ENCODE measurements around the gene MDP1. TPM values are rescaled to one million over a fixed set of nuclear protein-coding genes. Genes with fewer than 3 reads are reported as not detected.
A peak's percentile ranks its signal among the peaks of the same experiment; 100 is the strongest.
"Not testable (repeated sequence)": the region's sequence is repeated elsewhere in the genome, so short reads cannot be mapped to it uniquely, and the experiment has no call there.

MDP1 gene
- total and polyA plus RNA-seq, 3 experiments from 2014 or later, result 15.5 to 25.8 (median 16.2) TPM

- CTCF ChIA-PET, result interaction anchor here (1.2 to 3.6 kb wide), 6 partner anchors 16 to 122 kb away, joined by 3 to 14 read pairs (median 4); partner anchors contain the start of genes CIDEB, EMC9, IPO4 and IRF9
- H3K4me1 Mint-ChIP-seq, result peaks cover 59 to 87% (median 73%) of the 10 kb centered on the region in 3 donors
- H3K4me3 Mint-ChIP-seq, result peak overlapping the region in 6 of 7 donors; percentile 23 to 97 (median 94)
- Histone ChIP-seq H3K4me3 (ENCODE audit: low read length) (no peak overlapping the region), H3K4me1 (ENCODE audit: insufficient read depth, low read length) (peaks cover 45% of the 10 kb centered on the region), H3K27ac (ENCODE audit: low read depth, low read length) (no peak overlapping the region), H3K27me3 (ENCODE audit: insufficient read depth, low read length, poor library complexity, severe bottlenecking) (no peaks in the 10 kb centered on the region), H3K9me3 (ENCODE audit: low read length) (no peaks in the 10 kb centered on the region), H3K36me3 (ENCODE audit: insufficient read depth, low read length) (peaks cover 47% of the 10 kb centered on the region)
- peak overlapping the region; percentile 64 to 99 (median 97) for H3K27ac Mint-ChIP-seq
- peaks cover 0 to 1% of the 10 kb centered on the region in 2 donors for H3K27me3 Mint-ChIP-seq
- DNase-seq, result no peak
- POLR2A ChIA-PET, result interaction anchor here (0.8 to 3.9 kb wide), 4 partner anchors 16 to 129 kb away, joined by 3 to 43 read pairs (median 24); partner anchors contain the start of genes IPO4, TINF2 and TM9SF1
- H3K36me3 Mint-ChIP-seq, result peaks cover 10 to 69% (median 18%) of the 10 kb centered on the region in 3 donors
- no peaks in the 10 kb centered on the region for H3K9me3 Mint-ChIP-seq
Observed at GRCh38 chr14:24211311-24211710, 4.6 kb downstream of the MDP1 start.

- H3K27ac ChIP-seq (ENCODE audit: low read depth, low read length), result no peak overlapping the region
- Mint-ChIP-seq H3K9me3 (peaks cover 0 to 2% (median 0%) of the 10 kb centered on the region in 5 donors), H3K4me1 (peaks cover 48 to 74% (median 57%) of the 10 kb centered on the region in 3 donors), H3K27ac (peak overlapping the region in 6 of 8 donors; percentile 77 to 97 (median 95)), H3K27me3 (peaks cover 0 to 3% of the 10 kb centered on the region in 2 donors), H3K36me3 (peaks cover 15 to 77% (median 23%) of the 10 kb centered on the region in 3 donors), H3K4me3 (peak overlapping the region in 1 of 7 donors; percentile 22)
- peaks cover 23% of the 10 kb centered on the region for H3K4me1 ChIP-seq (ENCODE audit: insufficient read depth, low read length)
- DNase-seq, result no peak
- no peaks in the 10 kb centered on the region for H3K27me3 ChIP-seq (ENCODE audit: insufficient read depth, low read length, poor library complexity, severe bottlenecking)
- H3K4me3 ChIP-seq (ENCODE audit: low read length), result no peak overlapping the region
- POLR2A ChIA-PET, result interaction anchor here (0.6 kb wide), 1 partner anchor 36 kb away, joined by 12 read pairs; no protein-coding TSS in a partner anchor
- no peaks in the 10 kb centered on the region for H3K9me3 ChIP-seq (ENCODE audit: low read length)
- H3K36me3 ChIP-seq (ENCODE audit: insufficient read depth, low read length), result peaks cover 47% of the 10 kb centered on the region
- CTCF ChIA-PET, result interaction anchor here (1.0 to 2.0 kb wide), 3 partner anchors 46 to 158 kb away, joined by 3 to 5 read pairs (median 3); partner anchors contain the start of genes IRF9, PSME2 and RNF31
Observed at GRCh38 chr14:24207625-24208024, 8.2 kb downstream of the MDP1 start.

GRCh38 chr14:24207104-24207551 lies 8.7 kb downstream of the MDP1 start:
- POLR2A ChIA-PET, result interaction anchor here (0.6 kb wide), 1 partner anchor 36 kb away, joined by 12 read pairs; no protein-coding TSS in a partner anchor
- H3K9me3 Mint-ChIP-seq, result peaks cover 0 to 2% (median 0%) of the 10 kb centered on the region in 5 donors

GRCh38 chr14:24206260-24207103 lies 9.4 kb downstream of the MDP1 start:
- H3K9me3 Mint-ChIP-seq, result peaks cover 0 to 2% (median 0%) of the 10 kb centered on the region in 5 donors

More at GRCh38 chr14:24207104-24207551, 8.7 kb downstream of the MDP1 start:
- CTCF ChIA-PET, result interaction anchor here (1.0 to 2.0 kb wide), 3 partner anchors 9 to 159 kb away, joined by 3 to 6 read pairs (median 5); partner anchors contain the start of genes IRF9 and MDP1
- Mint-ChIP-seq H3K27ac (peak overlapping the region; percentile 48 to 97 (median 94)), H3K4me1 (peaks cover 45 to 72% (median 57%) of the 10 kb centered on the region in 3 donors), H3K27me3 (peaks cover 0 to 3% of the 10 kb centered on the region in 2 donors), H3K36me3 (peaks cover 16 to 82% (median 25%) of the 10 kb centered on the region in 3 donors), H3K4me3 (peak overlapping the region in 3 of 7 donors; percentile 3 to 22 (median 17))
- Histone ChIP-seq H3K27me3 (ENCODE audit: insufficient read depth, low read length, poor library complexity, severe bottlenecking) (no peaks in the 10 kb centered on the region), H3K9me3 (ENCODE audit: low read length) (no peaks in the 10 kb centered on the region), H3K36me3 (ENCODE audit: insufficient read depth, low read length) (peaks cover 47% of the 10 kb centered on the region), H3K4me3 (ENCODE audit: low read length) (no peak overlapping the region), H3K4me1 (ENCODE audit: insufficient read depth, low read length) (peaks cover 18% of the 10 kb centered on the region), H3K27ac (ENCODE audit: low read depth, low read length) (no peak overlapping the region)
- peak in 4 of 5 donors; percentile 15 to 58 (median 35) for DNase-seq

GRCh38 chr14:24204163-24205146 lies 11.4 kb downstream of the MDP1 start:
- Histone ChIP-seq H3K4me3 (ENCODE audit: low read length) (no peak overlapping the region), H3K36me3 (ENCODE audit: insufficient read depth, low read length) (peaks cover 25% of the 10 kb centered on the region), H3K27me3 (ENCODE audit: insufficient read depth, low read length, poor library complexity, severe bottlenecking) (no peaks in the 10 kb centered on the region), H3K9me3 (ENCODE audit: low read length) (no peaks in the 10 kb centered on the region), H3K27ac (ENCODE audit: low read depth, low read length) (no peak overlapping the region), H3K4me1 (ENCODE audit: insufficient read depth, low read length) (peaks cover 8% of the 10 kb centered on the region)
- peaks cover 32 to 62% (median 45%) of the 10 kb centered on the region in 3 donors for H3K4me1 Mint-ChIP-seq
- POLR2A ChIA-PET, result interaction anchor here (0.6 kb wide), 1 partner anchor 38 kb away, joined by 9 read pairs; no protein-coding TSS in a partner anchor
- DNase-seq, result no peak
- no peak overlapping the region for H3K4me3 Mint-ChIP-seq
- H3K9me3 Mint-ChIP-seq, result peaks cover 0 to 2% (median 0%) of the 10 kb centered on the region in 5 donors
- H3K27ac Mint-ChIP-seq, result peak overlapping the region in 6 of 8 donors; percentile 9 to 96 (median 59)
- CTCF ChIA-PET, result no interaction called here
- H3K36me3 Mint-ChIP-seq, result peaks cover 11 to 73% (median 21%) of the 10 kb centered on the region in 3 donors
- H3K27me3 Mint-ChIP-seq, result peaks cover 0 to 3% of the 10 kb centered on the region in 2 donors

More at GRCh38 chr14:24206260-24207103, 9.4 kb downstream of the MDP1 start:
- DNase-seq, result no peak
- H3K4me1 Mint-ChIP-seq, result peaks cover 40 to 69% (median 54%) of the 10 kb centered on the region in 3 donors
- ChIA-PET CTCF (interaction anchor here (1.0 to 2.0 kb wide), 4 partner anchors 10 to 159 kb away, joined by 3 to 6 read pairs (median 4); partner anchors contain the start of genes IPO4, IRF9 and MDP1), POLR2A (no interaction called here)
- H3K27ac Mint-ChIP-seq, result peak overlapping the region; percentile 39 to 97 (median 94)
- H3K36me3 ChIP-seq (ENCODE audit: insufficient read depth, low read length), result peaks cover 45% of the 10 kb centered on the region
- no peak overlapping the region for H3K27ac ChIP-seq (ENCODE audit: low read depth, low read length)
- peak overlapping the region in 4 of 7 donors; percentile 3 to 22 (median 18) for H3K4me3 Mint-ChIP-seq
- peaks cover 11% of the 10 kb centered on the region for H3K4me1 ChIP-seq (ENCODE audit: insufficient read depth, low read length)
- no peak overlapping the region for H3K4me3 ChIP-seq (ENCODE audit: low read length)
- H3K27me3 ChIP-seq (ENCODE audit: insufficient read depth, low read length, poor library complexity, severe bottlenecking), result no peaks in the 10 kb centered on the region
- H3K27me3 Mint-ChIP-seq, result peaks cover 0 to 3% of the 10 kb centered on the region in 2 donors
- H3K36me3 Mint-ChIP-seq, result peaks cover 15 to 85% (median 25%) of the 10 kb centered on the region in 3 donors
- no peaks in the 10 kb centered on the region for H3K9me3 ChIP-seq (ENCODE audit: low read length)

GRCh38 chr14:24203249-24203886 lies 12.5 kb downstream of the MDP1 start:
- peak overlapping the region in 2 of 8 donors; percentile 14 to 82 for H3K27ac Mint-ChIP-seq
- H3K27ac ChIP-seq (ENCODE audit: low read depth, low read length); H3K4me3 ChIP-seq (ENCODE audit: low read length); POLR2A ChIA-PET; H3K9me3 Mint-ChIP-seq; DNase-seq; H3K27me3 ChIP-seq (ENCODE audit: insufficient read depth, low read length, poor library complexity, severe bottlenecking); H3K9me3 ChIP-seq (ENCODE audit: low read length); H3K4me3 Mint-ChIP-seq; H3K27me3 Mint-ChIP-seq: not testable (repeated sequence)
- Histone ChIP-seq H3K36me3 (ENCODE audit: insufficient read depth, low read length) (peaks cover 18% of the 10 kb centered on the region), H3K4me1 (ENCODE audit: insufficient read depth, low read length) (peaks cover 14% of the 10 kb centered on the region)
- CTCF ChIA-PET, result interaction anchor here (1.6 kb wide), 1 partner anchor 9 kb away, joined by 3 read pairs; no protein-coding TSS in a partner anchor
- peaks cover 38 to 68% (median 51%) of the 10 kb centered on the region in 3 donors for H3K4me1 Mint-ChIP-seq
- peaks cover 20 to 75% (median 22%) of the 10 kb centered on the region in 3 donors for H3K36me3 Mint-ChIP-seq
